Stimulated activated naive CD4-positive, alpha-beta T cell (primary cell): ENCODE results near the gene DTX2.
"Not testable (repeated sequence)": the region's sequence is repeated elsewhere in the genome, so short reads cannot be mapped to it uniquely, and the experiment has no call there.

Source experiments
- DNase-seq, 6 experiments: peaks; one replicate each; lab custom pipeline; 2025; lab: John Stamatoyannopoulos, UW

Gene DTX2

GRCh38 chr7:76461464-76462101 lies at the start of gene DTX2:
DTX2 (plus strand) TSS chr7:76461709; CDS start chr7:76480510, 18,801 bp downstream.
- DNase-seq: not testable (repeated sequence)

GRCh38 chr7:76412249-76412648 lies 49.3 kb upstream of the DTX2 start:
- no peak for DNase-seq

GRCh38 chr7:76417654-76418310 lies 43.7 kb upstream of the DTX2 start:
- DNase-seq: not testable (repeated sequence)

- DNase-seq: not testable (repeated sequence)
Measured at GRCh38 chr7:76421097-76421496, 40.4 kb upstream of the DTX2 start.

- no peak for DNase-seq
Measured at GRCh38 chr7:76423666-76424412, 37.7 kb upstream of the DTX2 start.

- no peak for DNase-seq
Measured at GRCh38 chr7:76424413-76425111, 36.9 kb upstream of the DTX2 start, which contains the start of gene ZP3. ZP3 (plus strand) TSS chr7:76424950; CDS start chr7:76424965, 15 bp downstream.

- no peak for DNase-seq
Measured at GRCh38 chr7:76425156-76425555, 36.4 kb upstream of the DTX2 start.

GRCh38 chr7:76425558-76425957 lies 36.0 kb upstream of the DTX2 start:
- DNase-seq: not testable (repeated sequence)

- DNase-seq: no peak
Measured at GRCh38 chr7:76426246-76426645, 35.3 kb upstream of the DTX2 start.

- no peak for DNase-seq
Measured at GRCh38 chr7:76427635-76428034, 33.9 kb upstream of the DTX2 start.

GRCh38 chr7:76428149-76428823 lies 33.2 kb upstream of the DTX2 start:
- DNase-seq: no peak

- DNase-seq: no peak
Measured at GRCh38 chr7:76428868-76429805, 32.4 kb upstream of the DTX2 start.

- no peak for DNase-seq
Measured at GRCh38 chr7:76430211-76430610, 31.3 kb upstream of the DTX2 start.

- DNase-seq: no peak
Measured at GRCh38 chr7:76430836-76431235, 30.7 kb upstream of the DTX2 start.

- peak; percentile 3 to 62 (median 22) for DNase-seq
Measured at GRCh38 chr7:76437873-76438272, 23.6 kb upstream of the DTX2 start.

GRCh38 chr7:76439120-76439888 lies 22.2 kb upstream of the DTX2 start:
- not testable (repeated sequence) for DNase-seq

GRCh38 chr7:76440404-76440803 lies 21.1 kb upstream of the DTX2 start:
- not testable (repeated sequence) for DNase-seq

GRCh38 chr7:76441792-76442191 lies 19.7 kb upstream of the DTX2 start:
- DNase-seq: not testable (repeated sequence)

- not testable (repeated sequence) for DNase-seq
Measured at GRCh38 chr7:76442664-76443446, 18.7 kb upstream of the DTX2 start.
